ENCODE measurements around the gene KRTAP9-7.

The KRTAP9-7 gene

GRCh38 chr17:41278176-41278955 lies 2.9 kb downstream of the KRTAP9-7 start:
- DNase-seq = no peak

DNA sequence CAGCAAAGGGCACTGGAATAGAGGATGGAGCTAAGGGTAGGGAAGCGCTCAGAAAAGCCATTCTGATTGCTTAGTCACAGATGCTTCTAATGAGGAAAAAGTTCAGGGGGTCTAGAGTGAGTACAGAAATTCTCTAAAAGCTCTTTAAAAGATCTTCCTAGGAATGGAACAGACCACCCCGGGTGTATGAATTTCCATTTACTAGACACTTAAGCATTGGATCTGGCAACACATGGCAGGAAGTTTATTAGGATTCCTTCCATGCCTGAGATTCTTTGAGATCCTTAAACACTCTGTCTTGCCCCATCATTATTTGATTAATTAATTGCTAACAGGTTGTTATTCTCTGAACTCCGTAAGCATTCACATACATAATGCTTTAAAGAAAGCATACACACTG lies 8.5 kb downstream of the KRTAP9-7 start:
- DNase-seq = no peak

DNA sequence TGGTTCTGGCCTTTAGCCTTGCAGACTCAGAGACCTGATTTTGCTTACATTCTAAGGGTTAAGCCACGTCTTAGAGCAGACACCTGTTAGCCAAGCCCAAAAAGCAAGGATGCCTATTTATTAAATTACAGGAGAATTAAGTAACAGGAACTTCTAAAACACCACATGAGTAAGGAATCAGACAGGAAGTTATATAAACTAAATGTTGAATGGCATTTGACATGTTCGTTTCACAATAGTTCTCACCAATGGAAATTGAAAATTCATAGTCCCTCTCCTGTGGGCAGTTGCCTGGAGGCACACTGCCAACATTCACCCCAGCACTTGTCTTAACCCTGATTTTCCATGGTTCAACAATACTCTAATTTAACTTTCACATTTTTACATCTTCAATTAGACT lies 9.0 kb downstream of the KRTAP9-7 start:
- DNase-seq = no peak

GRCh38 chr17:41287050-41287449 lies 11.6 kb downstream of the KRTAP9-7 start:
- DNase-seq = no peak

- no peak for DNase-seq
These were observed 18.5 kb downstream of the KRTAP9-7 start for GRCh38 chr17:41294016-41294415.

DNA sequence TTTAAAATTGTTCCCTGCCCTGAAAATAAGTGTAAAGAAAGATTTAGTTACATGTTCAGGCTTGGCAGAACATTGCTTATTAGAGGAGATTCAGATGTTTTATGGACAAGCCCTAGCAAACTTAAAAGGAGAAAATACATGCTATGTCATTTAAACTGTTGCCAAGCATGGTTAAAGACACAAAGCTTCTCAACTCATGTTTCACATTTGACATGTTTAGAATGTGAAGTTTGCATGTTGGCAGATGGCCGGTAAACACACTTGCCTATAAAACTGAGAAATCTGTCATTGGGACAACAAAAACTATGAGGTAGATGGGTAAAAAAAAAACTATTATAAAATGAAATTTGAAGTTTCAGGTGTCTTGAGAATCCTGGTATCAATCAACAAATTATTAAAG lies 21.3 kb downstream of the KRTAP9-7 start:
- DNase-seq = no peak

DNA sequence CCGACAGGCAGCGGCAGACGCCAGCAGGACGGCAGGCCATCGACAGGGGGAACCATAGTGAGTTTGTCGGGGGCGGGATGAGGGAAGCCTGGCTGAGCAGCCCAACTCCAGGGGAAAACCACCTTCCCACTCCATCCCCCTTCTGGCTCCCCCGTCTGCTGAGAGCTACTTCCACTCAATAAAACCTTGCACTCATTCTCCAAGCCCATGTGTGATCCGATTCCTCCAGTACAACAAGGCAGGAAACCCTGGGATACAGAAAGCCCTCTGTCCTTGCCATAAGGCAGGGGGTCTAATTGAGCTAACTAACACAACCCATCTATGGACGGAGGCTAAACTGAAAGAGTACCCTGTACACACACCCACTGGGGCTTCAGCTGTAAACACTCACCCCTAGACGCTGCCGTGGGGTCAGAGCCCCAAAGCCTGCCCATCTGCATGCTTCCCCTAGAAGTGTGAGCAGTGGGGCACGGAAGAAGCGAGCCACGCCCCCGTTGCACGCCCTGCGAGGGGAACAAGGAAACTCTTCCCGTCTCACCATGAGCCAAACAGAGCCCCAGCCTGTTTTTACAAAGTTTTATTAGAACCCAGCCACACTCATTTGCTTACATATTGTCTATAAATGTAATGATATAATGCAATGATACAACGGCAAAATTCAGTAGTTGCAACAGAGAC lies 23.1 kb downstream of the KRTAP9-7 start:
- no peak for DNase-seq

- DNase-seq = no peak
These were observed 25.8 kb downstream of the KRTAP9-7 start for GRCh38 chr17:41301204-41301790.

GRCh38 chr17:41301916-41302901 lies 26.7 kb downstream of the KRTAP9-7 start, which contains the start of gene KRTAP29-1:
TSS of gene KRTAP29-1 (minus strand) at chr17:41302851. CDS start at chr17:41302851, 0 bp downstream.
- DNase-seq = no peak

- no peak for DNase-seq
These were observed 27.5 kb downstream of the KRTAP9-7 start for GRCh38 chr17:41302981-41303380.

DNA sequence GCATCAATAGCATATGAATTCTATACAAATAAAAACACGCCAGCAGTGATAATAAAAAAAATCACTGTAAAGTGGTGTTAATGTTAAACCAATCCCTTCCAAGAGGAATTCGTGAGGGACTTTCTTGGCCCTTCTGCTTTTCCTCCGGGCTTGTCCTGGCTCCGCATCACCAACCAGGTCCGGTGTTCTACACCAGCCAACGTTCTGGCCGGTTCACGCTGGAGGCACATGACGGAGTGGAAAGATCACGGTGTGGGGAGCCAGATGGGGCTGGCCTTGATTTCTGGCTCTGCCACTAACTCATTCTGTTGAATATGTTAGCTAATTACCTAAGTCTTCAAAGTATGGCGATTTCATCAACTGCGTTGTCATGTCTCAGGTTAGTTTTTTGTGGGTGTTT lies 28.6 kb downstream of the KRTAP9-7 start:
- no peak for DNase-seq

GRCh38 chr17:41307647-41308046 lies 32.1 kb downstream of the KRTAP9-7 start:
- no peak for DNase-seq

- DNase-seq = no peak
These were observed 32.9 kb downstream of the KRTAP9-7 start for GRCh38 chr17:41308251-41308917.

DNA sequence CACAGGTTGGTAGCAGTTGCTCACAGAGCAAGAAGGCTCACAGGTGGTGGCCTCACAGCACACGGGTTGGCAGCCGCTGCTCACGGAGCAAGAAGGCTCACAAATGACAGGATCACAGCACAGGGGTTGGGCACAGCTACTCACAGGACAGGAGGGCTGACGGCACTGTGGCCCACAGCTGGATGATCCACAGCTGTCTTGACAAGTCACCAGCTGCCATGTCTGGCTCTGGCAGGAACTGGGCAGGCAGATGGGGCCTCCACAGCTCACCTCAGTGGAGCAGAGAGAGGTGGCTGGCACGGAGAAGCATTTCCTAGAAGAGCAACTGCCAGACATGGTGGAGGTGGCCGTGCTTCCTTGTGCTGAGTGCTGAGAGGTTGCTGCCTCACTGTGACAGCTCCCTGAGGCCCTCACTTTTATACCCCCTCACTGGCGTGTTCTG lies 33.4 kb downstream of the KRTAP9-7 start, which contains the start of gene KRTAP16-1:
TSS of gene KRTAP16-1 (minus strand) at position 392 of the 442 bp plus-strand sequence. CDS start at position 336, 56 bp downstream.
- DNase-seq = no peak

GRCh38 chr17:41311111-41311510 lies 35.6 kb downstream of the KRTAP9-7 start:
- DNase-seq = no peak

DNA sequence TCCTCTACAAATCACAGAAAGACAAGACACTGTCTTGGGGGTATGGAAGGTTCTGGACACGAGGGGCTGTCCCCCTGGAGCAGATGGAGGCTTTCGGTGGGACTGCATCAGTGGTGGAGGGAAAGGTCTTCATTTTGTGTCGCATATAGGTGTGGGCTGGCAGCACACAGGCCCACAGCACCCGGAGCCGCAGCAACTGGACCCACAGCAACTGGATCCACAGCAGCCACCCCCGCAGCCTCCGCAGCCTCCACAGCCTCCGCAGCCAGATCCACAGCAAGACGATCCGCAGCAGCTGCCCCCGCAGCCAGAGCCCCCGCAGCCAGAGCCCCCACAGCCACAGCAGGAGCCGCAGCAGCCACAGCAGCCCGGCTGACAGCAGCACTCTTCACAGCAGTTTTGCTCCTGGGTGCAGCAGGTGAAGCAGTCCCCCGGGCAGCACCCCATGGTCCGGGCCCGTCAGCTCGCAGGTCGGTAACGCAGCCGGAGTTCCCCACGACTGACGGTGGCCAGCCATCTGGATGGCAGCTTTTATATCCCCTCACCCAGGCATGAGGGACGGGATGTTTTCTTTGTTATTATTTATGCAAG lies 39.8 kb downstream of the KRTAP9-7 start, which contains the start of gene KRTAP17-1:
TSS of gene KRTAP17-1 (minus strand) at position 507 of the 591 bp plus-strand sequence. CDS start at position 447, 60 bp downstream.
- DNase-seq = no peak

DNA sequence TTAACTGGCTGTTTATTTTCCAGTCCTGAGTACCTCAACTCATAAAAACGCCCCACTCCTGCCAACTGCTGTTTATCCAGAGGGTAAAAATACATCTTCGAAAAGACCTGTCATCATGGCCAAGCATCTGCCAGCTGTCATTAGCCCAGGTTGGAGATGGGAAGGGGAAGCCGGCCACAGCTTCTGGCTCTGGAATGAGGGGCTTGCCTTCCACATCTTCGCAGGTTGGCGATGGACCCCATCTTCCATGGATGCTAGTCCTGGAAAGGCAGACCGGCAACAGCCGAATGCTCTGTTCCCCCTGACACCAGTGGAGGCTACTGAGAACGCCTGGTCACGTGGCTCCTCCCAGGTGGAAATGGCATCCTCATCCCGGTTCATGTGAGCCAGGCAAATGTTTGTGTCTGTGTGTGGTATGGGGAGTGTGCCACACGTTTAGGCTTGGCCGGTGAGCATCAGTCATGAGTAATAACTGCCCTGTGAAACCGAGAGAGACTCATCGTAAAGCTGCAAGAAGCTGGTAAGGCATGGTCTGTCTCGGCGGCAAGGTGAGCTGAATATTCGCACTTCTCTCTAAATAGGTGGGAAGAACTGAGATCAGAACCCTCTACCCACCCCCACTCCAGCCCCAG lies 40.4 kb downstream of the KRTAP9-7 start:
- DNase-seq = no peak

DNA sequence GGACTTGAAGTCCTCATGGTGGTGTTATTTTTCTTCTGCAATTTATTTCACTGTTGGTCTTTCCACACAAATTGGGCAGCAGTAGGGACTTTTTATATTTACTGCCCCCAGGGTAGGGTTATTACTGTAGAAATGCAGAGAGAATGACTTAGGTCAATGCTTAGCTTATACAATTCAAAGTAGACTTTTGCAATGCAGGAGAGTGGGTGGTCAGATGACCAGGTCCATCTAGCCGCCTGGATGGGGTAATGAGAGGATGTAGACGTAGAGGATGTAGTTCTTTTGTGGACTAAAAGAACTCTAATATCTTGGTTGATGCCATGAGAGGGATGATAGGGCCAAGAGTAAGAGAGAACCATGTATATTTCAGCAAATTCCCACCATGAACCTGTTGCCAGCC lies 42.7 kb downstream of the KRTAP9-7 start:
- DNase-seq = no peak

- no peak for DNase-seq
These were observed 46.8 kb downstream of the KRTAP9-7 start for GRCh38 chr17:41322094-41322902.

Measured in NCI-H187 treated with DMSO at 0.1 percent for 48 hours (cell line).